DOHH2 (cell line): ENCODE data around the gene SGMS2.

Source experiments
- H3F3A ChIP-seq: fragments of 200-600 bp; sonication (generic), shearing (Covaris generic); 2 replicates; pipeline ENCODE4 v1.6.0; 2016; ENCODE audit warnings: antibody characterized with exemption, mild to moderate bottlenecking; ENCODE audit not compliant: control insufficient read depth, insufficient read depth
- H3K27ac ChIP-seq: fragments of 200-600 bp; sonication (generic); 2 replicates; pipeline ENCODE4 v1.5.1; 2014; ENCODE audit warnings: low read depth, mild to moderate bottlenecking, low read length, moderate library complexity
- H3K27me3 ChIP-seq: fragments of 200-600 bp; sonication (generic); 2 replicates; pipeline ENCODE4 v1.6.1; 2014; ENCODE audit warnings: mild to moderate bottlenecking, low read length, mixed read lengths; ENCODE audit not compliant: control insufficient read depth
- H3K36me3 ChIP-seq: fragments of 200-600 bp; sonication (generic); 2 replicates; pipeline ENCODE4 v1.6.1; 2014; ENCODE audit warnings: mild to moderate bottlenecking, low read length, moderate library complexity, mixed read lengths; ENCODE audit not compliant: control insufficient read depth
- H3K4me1 ChIP-seq: fragments of 200-600 bp; sonication (generic); 2 replicates; pipeline ENCODE4 v1.6.1; 2014; ENCODE audit warnings: mild to moderate bottlenecking, low read length, mixed read lengths; ENCODE audit not compliant: control insufficient read depth
- H3K4me2 ChIP-seq: fragments of 200-600 bp; sonication (generic); 2 replicates; pipeline ENCODE4 v1.6.0; 2014; ENCODE audit warnings: mild to moderate bottlenecking, low read length, moderate library complexity
- H3K4me3 ChIP-seq: fragments of 200-600 bp; sonication (generic); 2 replicates; pipeline ENCODE4 v1.5.1; 2014; ENCODE audit warnings: mild to moderate bottlenecking, low read length, mixed read lengths
- H3K79me2 ChIP-seq: fragments of 200-600 bp; sonication (generic); 2 replicates; pipeline ENCODE4 v1.6.1; 2014; ENCODE audit warnings: mild to moderate bottlenecking, low read length, mixed read lengths; ENCODE audit not compliant: control insufficient read depth
- H3K9me2 ChIP-seq: fragments of 200-600 bp; sonication (generic); replicated peaks from 2 replicates; pipeline ENCODE4 v1.6.1; 2014; ENCODE audit warnings: mild to moderate bottlenecking, low read length, mixed read lengths; ENCODE audit not compliant: control insufficient read depth
- H3K9me3 ChIP-seq: fragments of 200-600 bp; sonication (generic); 2 replicates; pipeline ENCODE4 v1.6.1; 2014; ENCODE audit warnings: antibody characterized with exemption, low read length, mixed read lengths; ENCODE audit not compliant: control insufficient read depth, insufficient read depth
- H4K20me1 ChIP-seq: fragments of 200-600 bp; sonication (generic); 2 replicates; pipeline ENCODE4 v1.6.0; 2014; ENCODE audit warnings: low read depth, mild to moderate bottlenecking, antibody characterized with exemption, low read length, moderate library complexity; ENCODE audit not compliant: control insufficient read depth, insufficient read depth
- CTCF ChIP-seq: fragments of 200-600 bp; sonication (generic); IDR thresholded peaks from one replicate; pipeline ENCODE4 v1.5.1; 2014; ENCODE audit warnings: antibody characterized with exemption, mild to moderate bottlenecking, low read depth, low read length; ENCODE audit not compliant: poor library complexity, severe bottlenecking
- EZH2phosphoT487 ChIP-seq: fragments of 200-600 bp; sonication (generic); IDR thresholded peaks from 2 replicates; pipeline ENCODE4 v1.6.1; 2017; ENCODE audit warnings: borderline replicate concordance, mild to moderate bottlenecking, antibody characterized with exemption, low read length, moderate library complexity, mixed read lengths

SGMS2 gene

GRCh38 chr4:107832275-107832807 lies 7.6 kb downstream of the SGMS2 start:
- no peaks in the 10 kb centered on the region for H3K4me1 ChIP-seq
- no peak overlapping the region for H3K4me2 ChIP-seq
- no peaks in the 10 kb centered on the region for H3F3A ChIP-seq
- TF ChIP-seq EZH2phosphoT487 (no peak), CTCF (no peak)
- H3K79me2 ChIP-seq, result no peaks in the 10 kb centered on the region
- no peaks in the 10 kb centered on the region for H3K9me2 ChIP-seq
- H3K36me3 ChIP-seq, result no peaks in the 10 kb centered on the region
- no peaks in the 10 kb centered on the region for H3K9me3 ChIP-seq
- no peaks in the 10 kb centered on the region for H3K27me3 ChIP-seq
- H4K20me1 ChIP-seq, result no peaks in the 10 kb centered on the region
- H3K27ac ChIP-seq, result no peak overlapping the region
- H3K4me3 ChIP-seq, result no peak overlapping the region

GRCh38 chr4:107834241-107834794 lies 9.6 kb downstream of the SGMS2 start:
- H3K9me3 ChIP-seq, result no peaks in the 10 kb centered on the region
- H3K9me2 ChIP-seq, result no peaks in the 10 kb centered on the region
- no peaks in the 10 kb centered on the region for H4K20me1 ChIP-seq
- no peaks in the 10 kb centered on the region for H3K27me3 ChIP-seq
- H3F3A ChIP-seq, result no peaks in the 10 kb centered on the region
- no peak overlapping the region for H3K27ac ChIP-seq
- no peaks in the 10 kb centered on the region for H3K36me3 ChIP-seq
- H3K79me2 ChIP-seq, result no peaks in the 10 kb centered on the region
- H3K4me2 ChIP-seq, result no peak overlapping the region
- no peak overlapping the region for H3K4me3 ChIP-seq
- TF ChIP-seq EZH2phosphoT487, result no peak
- TF ChIP-seq CTCF, result no peak
- H3K4me1 ChIP-seq, result no peaks in the 10 kb centered on the region

- Histone ChIP-seq H3K4me3 (no peak overlapping the region), H3K9me3 (no peaks in the 10 kb centered on the region), H3K4me2 (no peak overlapping the region), H3K79me2 (no peaks in the 10 kb centered on the region), H3K4me1 (no peaks in the 10 kb centered on the region), H3K9me2 (no peaks in the 10 kb centered on the region), H3K27ac (no peak overlapping the region), H3K27me3 (no peaks in the 10 kb centered on the region), H3F3A (no peaks in the 10 kb centered on the region), H4K20me1 (no peaks in the 10 kb centered on the region), H3K36me3 (no peaks in the 10 kb centered on the region)
- no peak for TF ChIP-seq CTCF
- no peak for TF ChIP-seq EZH2phosphoT487
Measured at GRCh38 chr4:107835406-107835805, 10.7 kb downstream of the SGMS2 start.
